GM18508 (cell line): Measurements from ENCODE around the gene MSANTD3.

ENCODE experiments used
- ATAC-seq: cut with Tn5 transposase; IDR thresholded peaks from one replicate; pipeline ENCODE4 v1.9.1; 2021; ENCODE audit warnings: moderate number of reproducible peaks; ENCODE audit not compliant: insufficient read depth, unreplicated experiment

MSANTD3 gene

GRCh38 chr9:100498592-100498991 is 71.6 kb downstream of the MSANTD3 start:
- ATAC-seq: no peak

GRCh38 chr9:100499460-100499859 is 72.5 kb downstream of the MSANTD3 start:
- ATAC-seq: no peak

- no peak for ATAC-seq
Observed at GRCh38 chr9:100499866-100500265, 72.9 kb downstream of the MSANTD3 start.
